WTC11 (cell line): ENCODE data around the gene CDX2. TPM values are rescaled to one million over a fixed set of nuclear protein-coding genes. Genes with fewer than 3 reads are reported as not detected.

ENCODE experiments used
- ATAC-seq: fragments of 200-7000 bp; cut with Tn5 transposase; 2 replicates; pipeline ENCODE4 v1.10.0; 2021; ENCODE audit warnings: mild to moderate bottlenecking, moderate library complexity
- CTCF ChIA-PET: fragments of 300-600 bp; sonication (Branson Sonifier 250); formaldehyde crosslinking; loops from one replicate; lab custom pipeline; 2021; ENCODE audit warnings: antibody characterized with exemption; lab: Charles Lee
- POLR2A ChIA-PET: fragments of 350-600 bp; sonication (Branson Sonifier 250); formaldehyde crosslinking; loops from one replicate; lab custom pipeline; 2021; ENCODE audit warnings: antibody characterized with exemption; lab: Charles Lee
- DNase-seq: peaks from one replicate; pipeline ENCODE4 v3.0.0; 2021; ENCODE audit warnings: low spot score
- H3K27ac Mint-ChIP-seq: 2 replicates; pipeline ENCODE4 v1.8.0; 2021; ENCODE audit warnings: mixed read lengths
- H3K27me3 Mint-ChIP-seq: 2 replicates; pipeline ENCODE4 v1.8.0; 2021; ENCODE audit warnings: low read depth, mild to moderate bottlenecking, moderate library complexity, mixed read lengths
- H3K36me3 Mint-ChIP-seq: 2 replicates; pipeline ENCODE4 v1.8.0; 2021; ENCODE audit warnings: mixed read lengths
- H3K4me1 Mint-ChIP-seq: 2 replicates; pipeline ENCODE4 v1.8.0; 2022; ENCODE audit warnings: mixed read lengths
- H3K4me3 Mint-ChIP-seq: 2 replicates; pipeline ENCODE4 v1.8.0; 2021; ENCODE audit warnings: mild to moderate bottlenecking, moderate library complexity, mixed read lengths
- H3K9me3 Mint-ChIP-seq: 2 replicates; pipeline ENCODE4 v1.8.0; 2021; ENCODE audit warnings: mixed read lengths
- CBFB ChIP-seq: sonication (generic); formaldehyde crosslinking; IDR thresholded peaks from 2 replicates; pipeline ENCODE4 v1.8.1; 2022; ENCODE audit warnings: mild to moderate bottlenecking, low read depth, missing genetic modification reagents
- EMX1 ChIP-seq: fragments of 250-450 bp; sonication (Bioruptor Pico); IDR thresholded peaks from 2 replicates; pipeline ENCODE4 v1.8.0; 2021; ENCODE audit warnings: mild to moderate bottlenecking
- ETV6 ChIP-seq: sonication (generic); formaldehyde crosslinking; IDR thresholded peaks from 2 replicates; pipeline ENCODE4 v1.8.1; 2022; ENCODE audit warnings: mild to moderate bottlenecking, missing genetic modification reagents
- FOXK1 ChIP-seq: sonication (generic); formaldehyde crosslinking; IDR thresholded peaks from 2 replicates; pipeline ENCODE4 v1.8.0; 2022; ENCODE audit warnings: mild to moderate bottlenecking, moderate library complexity, missing genetic modification reagents
- FOXP1 ChIP-seq: sonication (generic); formaldehyde crosslinking; IDR thresholded peaks from 2 replicates; pipeline ENCODE4 v1.8.0; 2022; ENCODE audit warnings: missing genetic modification reagents, mild to moderate bottlenecking, moderate library complexity, borderline replicate concordance
- JUN ChIP-seq: sonication (generic); formaldehyde crosslinking; IDR thresholded peaks from 2 replicates; pipeline ENCODE4 v1.8.0; 2023; ENCODE audit warnings: mild to moderate bottlenecking, missing genetic modification reagents
- NR2C2 ChIP-seq: sonication (generic); formaldehyde crosslinking; IDR thresholded peaks from 2 replicates; pipeline ENCODE4 v1.8.0; 2022; ENCODE audit warnings: mild to moderate bottlenecking, missing genetic modification reagents
- NR3C1 ChIP-seq: sonication (generic); formaldehyde crosslinking; conservative IDR thresholded peaks from 2 replicates; pipeline ENCODE4 v1.8.1; 2023; ENCODE audit warnings: low read depth, mild to moderate bottlenecking, missing genetic modification reagents
- SMAD4 ChIP-seq: sonication (generic); formaldehyde crosslinking; IDR thresholded peaks from 2 replicates; pipeline ENCODE4 v1.8.0; 2022; ENCODE audit warnings: mild to moderate bottlenecking, missing genetic modification reagents
- SOX15 ChIP-seq: fragments of 250-450 bp; sonication (Bioruptor Pico); IDR thresholded peaks from 2 replicates; pipeline ENCODE4 v1.9.0; 2021; ENCODE audit warnings: mild to moderate bottlenecking
- ZNF232 ChIP-seq: sonication (generic); formaldehyde crosslinking; IDR thresholded peaks from 2 replicates; pipeline ENCODE4 v1.8.0; 2022; ENCODE audit warnings: mild to moderate bottlenecking, missing genetic modification reagents
- ZNF263 ChIP-seq: sonication (generic); formaldehyde crosslinking; IDR thresholded peaks from 2 replicates; pipeline ENCODE4 v1.8.1; 2022; ENCODE audit warnings: low read depth, mild to moderate bottlenecking, moderate library complexity, missing genetic modification reagents
- ZNF423 ChIP-seq: fragments of 250-450 bp; sonication (Bioruptor Pico); IDR thresholded peaks from 2 replicates; pipeline ENCODE4 v2.1.2; 2022; ENCODE audit warnings: mild to moderate bottlenecking, moderate library complexity
- total RNA-seq: library from RNA; stranded (reverse); gene quantifications from 3 replicates; pipeline ENCODE4 v1.2.3, GENCODE V29; 2021
- TF ChIP-seq, protein P1 (sequence below): sonication (generic); formaldehyde crosslinking; IDR thresholded peaks from 2 replicates; pipeline ENCODE4 v1.8.0; 2022; ENCODE audit warnings: mild to moderate bottlenecking, missing genetic modification reagents
- TF ChIP-seq, protein P2 (sequence below): sonication (generic); formaldehyde crosslinking; IDR thresholded peaks from 2 replicates; pipeline ENCODE4 v1.8.0; 2022; ENCODE audit warnings: mild to moderate bottlenecking, missing genetic modification reagents
- TF ChIP-seq, protein P3 (sequence below): sonication (generic); formaldehyde crosslinking; IDR thresholded peaks from 2 replicates; pipeline ENCODE4 v1.8.1; 2022; ENCODE audit warnings: missing genetic modification reagents, borderline replicate concordance
- TF ChIP-seq, protein P4 (sequence below): sonication (generic); formaldehyde crosslinking; IDR thresholded peaks from 2 replicates; pipeline ENCODE4 v1.8.1; 2023; ENCODE audit warnings: mild to moderate bottlenecking, missing genetic modification reagents
- TF ChIP-seq, protein P5 (sequence below): fragments of 250-450 bp; sonication (Bioruptor Pico); IDR thresholded peaks from 2 replicates; pipeline ENCODE4 v1.9.0; 2021; ENCODE audit warnings: mild to moderate bottlenecking
- TF ChIP-seq, protein P6 (sequence below): sonication (generic); formaldehyde crosslinking; IDR thresholded peaks from 2 replicates; pipeline ENCODE4 v1.8.1; 2023; ENCODE audit warnings: mild to moderate bottlenecking, missing genetic modification reagents, moderate library complexity

Gene CDX2
- total RNA-seq, 1 experiment from 2014 or later: 0.44 TPM

DNA sequence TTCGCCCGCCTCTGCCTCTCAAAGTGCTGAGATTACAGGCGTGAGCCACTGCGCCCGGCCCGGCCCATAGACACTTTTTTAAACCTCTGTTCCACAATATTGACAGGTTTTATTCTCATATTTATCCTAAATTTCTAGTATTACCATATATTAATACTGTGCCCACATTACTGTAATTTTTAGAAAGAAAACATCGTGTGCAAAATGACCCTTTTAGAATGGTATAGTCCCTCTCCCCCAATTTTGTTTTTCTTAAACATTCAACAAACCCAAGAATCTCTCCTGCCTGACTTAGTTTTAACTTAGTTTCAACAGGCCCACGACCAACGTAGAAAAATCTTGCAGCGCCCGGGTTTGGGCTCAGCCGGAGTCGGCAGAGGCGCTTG lies 9.1 kb downstream of the CDX2 start:
- no peak for DNase-seq
- H3K9me3 Mint-ChIP-seq: no peaks in the 10 kb centered on the region
- no peaks in the 10 kb centered on the region for H3K36me3 Mint-ChIP-seq
- CTCF ChIA-PET: interaction anchor here (0.5 to 3.6 kb wide), 26 partner anchors 9 to 598 kb away, joined by 3 to 46 read pairs (median 7); partner anchors contain the start of genes CDX2 and PDX1
- peaks cover 30% of the 10 kb centered on the region for H3K4me1 Mint-ChIP-seq
- ATAC-seq: no peak
- H3K27ac Mint-ChIP-seq: no peak overlapping the region
- H3K27me3 Mint-ChIP-seq: peaks cover 100% of the 10 kb centered on the region
- POLR2A ChIA-PET: no interaction called here
- peak overlapping the region; percentile 56 for H3K4me3 Mint-ChIP-seq
- TF ChIP-seq, protein P1, sequence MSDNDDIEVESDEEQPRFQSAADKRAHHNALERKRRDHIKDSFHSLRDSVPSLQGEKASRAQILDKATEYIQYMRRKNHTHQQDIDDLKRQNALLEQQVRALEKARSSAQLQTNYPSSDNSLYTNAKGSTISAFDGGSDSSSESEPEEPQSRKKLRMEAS (CRISPR knock-in tag): no peak
- TF ChIP-seq FOXK1 (CRISPR knock-in tag): no peak
- no peak for TF ChIP-seq CBFB (CRISPR knock-in tag)
- TF ChIP-seq, protein P2, sequence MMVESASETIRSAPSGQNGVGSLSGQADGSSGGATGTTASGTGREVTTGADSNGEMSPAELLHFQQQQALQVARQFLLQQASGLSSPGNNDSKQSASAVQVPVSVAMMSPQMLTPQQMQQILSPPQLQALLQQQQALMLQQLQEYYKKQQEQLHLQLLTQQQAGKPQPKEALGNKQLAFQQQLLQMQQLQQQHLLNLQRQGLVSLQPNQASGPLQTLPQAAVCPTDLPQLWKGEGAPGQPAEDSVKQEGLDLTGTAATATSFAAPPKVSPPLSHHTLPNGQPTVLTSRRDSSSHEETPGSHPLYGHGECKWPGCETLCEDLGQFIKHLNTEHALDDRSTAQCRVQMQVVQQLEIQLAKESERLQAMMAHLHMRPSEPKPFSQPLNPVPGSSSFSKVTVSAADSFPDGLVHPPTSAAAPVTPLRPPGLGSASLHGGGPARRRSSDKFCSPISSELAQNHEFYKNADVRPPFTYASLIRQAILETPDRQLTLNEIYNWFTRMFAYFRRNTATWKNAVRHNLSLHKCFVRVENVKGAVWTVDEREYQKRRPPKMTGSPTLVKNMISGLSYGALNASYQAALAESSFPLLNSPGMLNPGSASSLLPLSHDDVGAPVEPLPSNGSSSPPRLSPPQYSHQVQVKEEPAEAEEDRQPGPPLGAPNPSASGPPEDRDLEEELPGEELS: no peak
- no peak for TF ChIP-seq SMAD4 (CRISPR knock-in tag)
- TF ChIP-seq, protein P3, sequence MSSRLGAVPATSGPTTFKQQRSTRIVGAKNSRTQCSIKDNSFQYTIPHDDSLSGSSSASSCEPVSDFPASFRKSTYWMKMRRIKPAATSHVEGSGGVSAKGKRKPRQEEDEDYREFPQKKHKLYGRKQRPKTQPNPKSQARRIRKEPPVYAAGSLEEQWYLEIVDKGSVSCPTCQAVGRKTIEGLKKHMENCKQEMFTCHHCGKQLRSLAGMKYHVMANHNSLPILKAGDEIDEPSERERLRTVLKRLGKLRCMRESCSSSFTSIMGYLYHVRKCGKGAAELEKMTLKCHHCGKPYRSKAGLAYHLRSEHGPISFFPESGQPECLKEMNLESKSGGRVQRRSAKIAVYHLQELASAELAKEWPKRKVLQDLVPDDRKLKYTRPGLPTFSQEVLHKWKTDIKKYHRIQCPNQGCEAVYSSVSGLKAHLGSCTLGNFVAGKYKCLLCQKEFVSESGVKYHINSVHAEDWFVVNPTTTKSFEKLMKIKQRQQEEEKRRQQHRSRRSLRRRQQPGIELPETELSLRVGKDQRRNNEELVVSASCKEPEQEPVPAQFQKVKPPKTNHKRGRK (CRISPR knock-in tag): no peak
- no peak for TF ChIP-seq FOXP1 (CRISPR knock-in tag)
- TF ChIP-seq ETV6 (CRISPR knock-in tag): no peak
- TF ChIP-seq EMX1 (CRISPR knock-in tag): no peak
- no peak for TF ChIP-seq ZNF263 (CRISPR knock-in tag)
- TF ChIP-seq, protein P4, sequence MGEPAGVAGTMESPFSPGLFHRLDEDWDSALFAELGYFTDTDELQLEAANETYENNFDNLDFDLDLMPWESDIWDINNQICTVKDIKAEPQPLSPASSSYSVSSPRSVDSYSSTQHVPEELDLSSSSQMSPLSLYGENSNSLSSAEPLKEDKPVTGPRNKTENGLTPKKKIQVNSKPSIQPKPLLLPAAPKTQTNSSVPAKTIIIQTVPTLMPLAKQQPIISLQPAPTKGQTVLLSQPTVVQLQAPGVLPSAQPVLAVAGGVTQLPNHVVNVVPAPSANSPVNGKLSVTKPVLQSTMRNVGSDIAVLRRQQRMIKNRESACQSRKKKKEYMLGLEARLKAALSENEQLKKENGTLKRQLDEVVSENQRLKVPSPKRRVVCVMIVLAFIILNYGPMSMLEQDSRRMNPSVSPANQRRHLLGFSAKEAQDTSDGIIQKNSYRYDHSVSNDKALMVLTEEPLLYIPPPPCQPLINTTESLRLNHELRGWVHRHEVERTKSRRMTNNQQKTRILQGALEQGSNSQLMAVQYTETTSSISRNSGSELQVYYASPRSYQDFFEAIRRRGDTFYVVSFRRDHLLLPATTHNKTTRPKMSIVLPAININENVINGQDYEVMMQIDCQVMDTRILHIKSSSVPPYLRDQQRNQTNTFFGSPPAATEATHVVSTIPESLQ (CRISPR knock-in tag): no peak

DNA sequence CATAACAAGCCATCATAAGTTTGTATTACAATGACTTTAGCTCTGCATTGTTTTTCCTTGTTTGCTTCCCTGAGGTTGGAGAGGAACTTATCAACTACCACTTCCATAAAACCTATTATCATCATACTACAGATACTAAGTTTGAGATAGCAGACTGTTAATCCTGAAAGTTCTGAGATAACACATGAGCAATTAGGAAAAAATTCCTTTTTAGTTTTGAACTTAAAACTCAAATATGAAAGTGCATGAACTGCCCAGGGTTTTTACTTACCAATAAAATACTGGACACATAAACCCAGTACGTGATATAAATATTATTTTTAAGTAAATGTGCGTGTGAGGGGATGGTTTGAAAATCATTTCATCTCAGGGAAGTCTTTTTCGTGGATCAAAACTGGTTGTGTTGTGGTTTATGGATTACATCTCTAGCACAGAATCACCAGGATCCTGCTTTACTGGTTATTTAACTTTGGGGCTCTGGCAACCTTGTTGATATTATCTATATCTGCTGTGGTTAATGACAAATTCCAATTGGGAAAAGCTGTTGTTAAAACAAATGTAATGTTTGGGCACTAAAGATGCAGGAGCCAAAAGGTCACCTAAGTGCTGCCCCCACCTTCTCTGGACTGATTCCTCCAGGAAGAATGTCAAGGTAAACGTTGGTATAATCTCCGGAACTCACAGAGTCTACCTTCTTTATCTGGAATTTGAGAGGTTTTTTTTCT lies 12.4 kb downstream of the CDX2 start:
- H3K4me3 Mint-ChIP-seq: no peak overlapping the region
- H3K27ac Mint-ChIP-seq: no peak overlapping the region
- H3K27me3 Mint-ChIP-seq: peaks cover 99% of the 10 kb centered on the region
- H3K9me3 Mint-ChIP-seq: no peaks in the 10 kb centered on the region
- ATAC-seq: no peak
- DNase-seq: no peak
- no peaks in the 10 kb centered on the region for H3K36me3 Mint-ChIP-seq
- CTCF ChIA-PET: interaction anchor here (0.6 to 4.1 kb wide), 2 partner anchors 131 to 422 kb away, joined by 4 to 211 read pairs; no protein-coding TSS in a partner anchor
- TF ChIP-seq, protein P5, sequence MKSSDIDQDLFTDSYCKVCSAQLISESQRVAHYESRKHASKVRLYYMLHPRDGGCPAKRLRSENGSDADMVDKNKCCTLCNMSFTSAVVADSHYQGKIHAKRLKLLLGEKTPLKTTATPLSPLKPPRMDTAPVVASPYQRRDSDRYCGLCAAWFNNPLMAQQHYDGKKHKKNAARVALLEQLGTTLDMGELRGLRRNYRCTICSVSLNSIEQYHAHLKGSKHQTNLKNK (CRISPR knock-in tag): no peak
- TF ChIP-seq ZNF232 (CRISPR knock-in tag) (no peak), ZNF423 (CRISPR knock-in tag) (no peak), SOX15 (no peak), NR2C2 (CRISPR knock-in tag) (no peak), NR3C1 (CRISPR knock-in tag) (no peak), JUN (CRISPR knock-in tag) (no peak)
- TF ChIP-seq, protein P6, sequence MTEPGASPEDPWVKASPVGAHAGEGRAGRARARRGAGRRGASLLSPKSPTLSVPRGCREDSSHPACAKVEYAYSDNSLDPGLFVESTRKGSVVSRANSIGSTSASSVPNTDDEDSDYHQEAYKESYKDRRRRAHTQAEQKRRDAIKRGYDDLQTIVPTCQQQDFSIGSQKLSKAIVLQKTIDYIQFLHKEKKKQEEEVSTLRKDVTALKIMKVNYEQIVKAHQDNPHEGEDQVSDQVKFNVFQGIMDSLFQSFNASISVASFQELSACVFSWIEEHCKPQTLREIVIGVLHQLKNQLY (CRISPR knock-in tag): no peak
- TF ChIP-seq, protein P3 (CRISPR knock-in tag): no peak
- H3K4me1 Mint-ChIP-seq: peaks cover 18% of the 10 kb centered on the region
- POLR2A ChIA-PET: interaction anchor here (0.7 kb wide), 2 partner anchors 33 to 276 kb away, joined by 3 read pairs; no protein-coding TSS in a partner anchor
